GM13976 (cell line): ENCODE data around the gene SPECC1.
"Not testable (repeated sequence)": the region's sequence is repeated elsewhere in the genome, so short reads cannot be mapped to it uniquely, and the experiment has no call there.

Experiments used
- DNase-seq: peaks from one replicate; pipeline ENCODE4 v3.0.0; 2012; ENCODE audit warnings: low spot score
- CTCF ChIP-seq: IDR thresholded peaks from 2 replicates; pipeline ENCODE4 v1.5.1; 2012; ENCODE audit warnings: borderline replicate concordance, mild to moderate bottlenecking; ENCODE audit not compliant: insufficient read depth; ENCODE audit errors: extremely low read depth, missing control alignments, control extremely low read depth
- in situ Hi-C: fragments of 300-500 bp; cut with MboI; formaldehyde crosslinking; loops from one replicate; pipeline ENCODE4 v1.12.0; 2022; ENCODE audit warnings: low sequenced_read_pairs, mixed read lengths, inconsistent platforms; ENCODE audit not compliant: unreplicated experiment

Gene SPECC1

GRCh38 chr17:20010936-20011335 is 1.8 kb downstream of the SPECC1 start:
- in situ Hi-C loops, result no loop called here
- DNase-seq, result no peak
- no peak for TF ChIP-seq CTCF

DNA sequence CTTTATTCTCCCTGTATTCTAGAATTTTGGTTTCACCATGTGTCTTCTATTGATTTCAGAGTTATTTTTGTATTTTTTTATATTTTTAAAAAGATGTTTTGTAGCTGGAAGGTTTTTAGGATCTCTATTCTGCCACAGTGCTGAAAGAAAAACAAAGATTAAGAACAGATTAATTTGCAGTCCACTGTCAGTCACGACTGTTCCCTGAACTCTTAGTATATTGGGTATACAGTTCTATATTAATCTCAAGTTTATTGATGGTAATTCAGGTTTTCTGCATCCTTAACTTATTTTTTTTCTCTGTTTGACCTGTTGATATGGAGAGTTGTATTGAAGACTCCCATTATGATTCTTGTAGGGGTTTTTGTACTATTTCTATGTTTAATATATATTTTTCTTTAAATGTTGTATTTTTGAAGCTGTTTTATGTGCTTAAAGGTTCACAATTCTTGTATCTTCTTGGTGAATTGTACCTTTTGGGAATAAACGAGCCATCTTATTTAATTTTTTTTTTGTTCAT is 2.9 kb downstream of the SPECC1 start:
- no peak for DNase-seq
- in situ Hi-C loops, result no loop called here

DNA sequence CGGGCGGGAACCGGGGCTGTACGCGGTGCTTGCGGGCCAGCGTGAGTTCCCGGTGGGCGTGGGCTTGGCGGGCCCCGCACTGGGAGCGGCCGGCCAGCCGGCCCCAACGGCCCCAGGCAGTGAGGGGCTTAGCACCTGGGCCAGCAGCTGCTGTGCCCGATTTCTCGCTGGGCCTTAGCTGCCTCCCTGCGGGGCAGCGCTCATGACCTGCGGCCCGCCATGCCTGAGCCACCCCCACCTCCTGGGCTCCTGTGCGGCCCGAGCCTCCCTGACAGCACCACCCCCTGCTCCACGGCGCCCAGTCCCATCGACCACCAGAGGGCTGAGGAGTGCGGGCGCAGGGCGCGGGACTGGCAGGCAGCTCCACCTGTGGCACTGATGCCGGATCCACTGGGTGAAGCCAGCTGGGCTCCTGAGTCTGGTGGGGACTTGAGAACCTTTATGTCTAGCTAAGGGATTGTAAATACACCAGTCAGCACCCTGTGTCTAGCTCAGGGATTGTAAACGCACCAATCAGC is 7.4 kb downstream of the SPECC1 start:
- DNase-seq, in situ Hi-C loops: not testable (repeated sequence)

More for the DNA sequence above, 2.9 kb downstream of the SPECC1 start:
- no peak for TF ChIP-seq CTCF

DNA sequence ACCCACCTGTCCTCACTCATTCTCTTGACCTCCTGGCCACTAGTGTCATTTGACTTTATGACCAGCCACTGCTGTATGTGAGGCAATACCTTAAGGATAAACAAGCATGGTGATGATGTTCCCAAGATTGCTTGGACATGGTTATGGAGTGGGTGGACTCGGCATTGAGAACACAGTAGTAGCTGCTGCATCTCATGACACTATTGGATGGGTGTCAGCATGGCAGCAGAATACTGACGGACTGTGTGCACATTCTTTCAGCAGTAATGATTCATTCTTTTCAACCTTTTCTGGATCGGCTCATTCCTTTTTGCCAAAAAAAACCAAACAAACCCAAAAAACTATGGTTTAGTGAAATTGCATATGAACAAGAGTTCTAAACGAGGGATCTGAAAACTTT is 13.5 kb downstream of the SPECC1 start:
- TF ChIP-seq CTCF, result no peak
- in situ Hi-C loops, result no loop called here

GRCh38 chr17:20026960-20027359 is 17.8 kb downstream of the SPECC1 start:
- TF ChIP-seq CTCF, result no peak
- DNase-seq, result no peak
- in situ Hi-C loops, result no loop called here

More for the DNA sequence above, 13.5 kb downstream of the SPECC1 start:
- DNase-seq, result no peak

- no peak for TF ChIP-seq CTCF
- no peak for DNase-seq
- in situ Hi-C loops, result no loop called here
These were observed 19.3 kb downstream of the SPECC1 start for GRCh38 chr17:20028443-20028842.

GRCh38 chr17:20032636-20033035 is 23.5 kb downstream of the SPECC1 start:
- TF ChIP-seq CTCF, result no peak
- DNase-seq, result no peak
- in situ Hi-C loops, result no loop called here
